Thyroid gland (tissue), 4 donors: ENCODE measurements around the gene CHST11. TPM values are rescaled to one million over a fixed set of nuclear protein-coding genes. Genes with fewer than 3 reads are reported as not detected.
A peak's percentile ranks its signal among the peaks of the same experiment; 100 is the strongest.

ENCODE experiments used
- DNase-seq, 2 donors: peaks; one replicate each; pipeline ENCODE4 v3.0.0-alpha.2; 2019
- H3K27ac ChIP-seq, 3 donors: fragments of 200-600 bp; sonication (generic); 1 replicate in 2 of 3; 2 replicates in 1 of 3; pipeline ENCODE4 v1.5.1; 2016 to 2019; ENCODE audit warnings: mild to moderate bottlenecking in 1 of 3, moderate library complexity in 1 of 3
- H3K27me3 ChIP-seq: fragments of 200-600 bp; sonication (generic); one replicate; pipeline ENCODE4 v1.5.1; 2019
- H3K36me3 ChIP-seq, 2 donors: fragments of 200-600 bp; sonication (generic); one replicate each; pipeline ENCODE4 v1.5.1; 2016 to 2019
- H3K4me1 ChIP-seq, 2 donors: fragments of 200-600 bp; sonication (generic); one replicate each; pipeline ENCODE4 v1.5.1; 2017 to 2019
- H3K4me3 ChIP-seq, 3 donors: fragments of 200-600 bp; sonication (generic); replicated peaks in 1 of 3; 1 replicate in 2 of 3; 2 replicates in 1 of 3; pipeline ENCODE4 v1.5.1; 2016; ENCODE audit warnings: mild to moderate bottlenecking in 1 of 3
- H3K9me3 ChIP-seq: fragments of 200-600 bp; sonication (generic); one replicate; pipeline ENCODE4 v1.5.1; 2017
- CTCF ChIP-seq, 6 experiments: fragments of 200-600 bp in 3 of 6; fragments of 450-650 bp in 3 of 6; sonication (generic) in 3 of 6; IDR thresholded peaks; one replicate each; pipeline ENCODE4 v1.5.1; 2016 to 2019; ENCODE audit warnings: antibody characterized with exemption in 6 of 6, mild to moderate bottlenecking in 2 of 6, inconsistent platforms in 1 of 6, moderate library complexity in 1 of 6
- POLR2A ChIP-seq, 2 donors: fragments of 450-650 bp; IDR thresholded peaks; one replicate each; pipeline ENCODE4 v1.6.1; 2017; ENCODE audit warnings: antibody characterized with exemption in 2 of 2, mild to moderate bottlenecking in 2 of 2, moderate library complexity in 1 of 2
- WGBS, 2 donors: methylation state at CpG; one replicate each; pipeline ENCODE4 v1.1.5; 2017; 5-methylcytosine and 5-hydroxymethylcytosine counted together
- intact Hi-C: fragments of 100-400 bp; cut with DNase I; formaldehyde crosslinking; loops from one replicate; pipeline ENCODE4 v1.15.1; 2023
- total RNA-seq, 4 donors: library from RNA; depleted of rRNA; stranded (reverse); fragments of >200 nt; gene quantifications; one replicate each; pipeline ENCODE4 v1.2.3, GENCODE V29; 2016

Gene CHST11
- total RNA-seq, 4 donors from 2014 or later: 6.9 to 11.6 (median 8.0) TPM

GRCh38 chr12:104673294-104673693 lies 216.5 kb downstream of the CHST11 start:
- H3K4me3 ChIP-seq: no peak overlapping the region
- H3K9me3 ChIP-seq: no peaks in the 10 kb centered on the region
- no peak for TF ChIP-seq POLR2A (IDR thresholded peaks at IDR 0.05)
- no peak for TF ChIP-seq CTCF (IDR thresholded peaks at IDR 0.05)
- H3K27me3 ChIP-seq: no peaks in the 10 kb centered on the region
- DNase-seq: no peak
- H3K4me1 ChIP-seq: peaks cover 44 to 48% of the 10 kb centered on the region in 2 donors
- H3K36me3 ChIP-seq: no peaks in the 10 kb centered on the region
- peak overlapping the region; percentile 87 to 96 (median 90) for H3K27ac ChIP-seq
- WGBS, 2 donors: 86 to 95% methylated on average over 1 of the region's 1 CpG
- intact Hi-C loops: loop anchor here (10.0 kb wide), 1 partner anchor 52 kb away; no protein-coding TSS in a partner anchor

GRCh38 chr12:104673696-104674482 lies 217.1 kb downstream of the CHST11 start:
- H3K27me3 ChIP-seq: no peaks in the 10 kb centered on the region
- no peaks in the 10 kb centered on the region for H3K9me3 ChIP-seq
- 84 to 87% methylated on average over 15 of the region's 15 CpGs for WGBS, 2 donors
- H3K36me3 ChIP-seq: no peaks in the 10 kb centered on the region
- TF ChIP-seq POLR2A (IDR thresholded peaks at IDR 0.05) (no peak), CTCF (IDR thresholded peaks at IDR 0.05) (no peak)
- H3K4me3 ChIP-seq: no peak overlapping the region
- no peak for DNase-seq
- H3K4me1 ChIP-seq: peaks cover 40 to 42% of the 10 kb centered on the region in 2 donors
- H3K27ac ChIP-seq: peak overlapping the region in 1 of 3 donors; percentile 87
- intact Hi-C loops: loop anchor here (10.0 kb wide), 1 partner anchor 51 kb away; no protein-coding TSS in a partner anchor

GRCh38 chr12:104676636-104677035 lies 219.9 kb downstream of the CHST11 start:
- H3K9me3 ChIP-seq: no peaks in the 10 kb centered on the region
- no peak overlapping the region for H3K27ac ChIP-seq
- H3K4me3 ChIP-seq: no peak overlapping the region
- peaks cover 17 to 20% of the 10 kb centered on the region in 2 donors for H3K4me1 ChIP-seq
- intact Hi-C loops: loop anchor here (10.0 kb wide), 1 partner anchor 48 kb away; no protein-coding TSS in a partner anchor
- no peak for DNase-seq
- WGBS, 2 donors: 79 to 90% methylated on average over 8 of the region's 8 CpGs
- H3K27me3 ChIP-seq: no peaks in the 10 kb centered on the region
- TF ChIP-seq POLR2A (IDR thresholded peaks at IDR 0.05) (no peak), CTCF (IDR thresholded peaks at IDR 0.05) (no peak)
- H3K36me3 ChIP-seq: no peaks in the 10 kb centered on the region

- WGBS, 2 donors: 97 to 100% methylated on average over 5 of the region's 5 CpGs
- H3K4me3 ChIP-seq: no peak overlapping the region
- peaks cover 8 to 11% of the 10 kb centered on the region in 2 donors for H3K4me1 ChIP-seq
- no peak for TF ChIP-seq CTCF (IDR thresholded peaks at IDR 0.05)
- H3K36me3 ChIP-seq: no peaks in the 10 kb centered on the region
- no peak overlapping the region for H3K27ac ChIP-seq
- intact Hi-C loops: loop anchor here (10.0 kb wide), 1 partner anchor 47 kb away; no protein-coding TSS in a partner anchor
- no peaks in the 10 kb centered on the region for H3K27me3 ChIP-seq
- no peak for DNase-seq
- no peaks in the 10 kb centered on the region for H3K9me3 ChIP-seq
Measured at GRCh38 chr12:104677441-104678089, 220.8 kb downstream of the CHST11 start.

GRCh38 chr12:104680070-104680469 lies 223.3 kb downstream of the CHST11 start:
- DNase-seq: no peak
- no peaks in the 10 kb centered on the region for H3K27me3 ChIP-seq
- H3K36me3 ChIP-seq: no peaks in the 10 kb centered on the region
- no peaks in the 10 kb centered on the region for H3K9me3 ChIP-seq
- 93 to 96% methylated on average over 3 of the region's 3 CpGs for WGBS, 2 donors
- no peak overlapping the region for H3K4me3 ChIP-seq
- H3K27ac ChIP-seq: no peak overlapping the region
- intact Hi-C loops: no loop called here
- H3K4me1 ChIP-seq: peaks cover 15 to 16% of the 10 kb centered on the region in 2 donors
- TF ChIP-seq POLR2A (IDR thresholded peaks at IDR 0.05): no peak
- TF ChIP-seq CTCF (IDR thresholded peaks at IDR 0.05): peak in 3 of 6 experiments; percentile 26 to 32 (median 31)
